Articular chondrocyte of knee joint (primary cell): ENCODE measurements around the gene FGF5. TPM values are rescaled to one million over a fixed set of nuclear protein-coding genes. Genes with fewer than 3 reads are reported as not detected.

Experiments
- total RNA-seq: library from RNA; depleted of rRNA; stranded (reverse); fragments of >200 nt; gene quantifications from 2 replicates; pipeline ENCODE4 v1.2.3, GENCODE V29; 2012

Gene FGF5, protein sequence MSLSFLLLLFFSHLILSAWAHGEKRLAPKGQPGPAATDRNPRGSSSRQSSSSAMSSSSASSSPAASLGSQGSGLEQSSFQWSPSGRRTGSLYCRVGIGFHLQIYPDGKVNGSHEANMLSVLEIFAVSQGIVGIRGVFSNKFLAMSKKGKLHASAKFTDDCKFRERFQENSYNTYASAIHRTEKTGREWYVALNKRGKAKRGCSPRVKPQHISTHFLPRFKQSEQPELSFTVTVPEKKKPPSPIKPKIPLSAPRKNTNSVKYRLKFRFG
- total RNA-seq = 0.26 and 0.76 TPM in 2 replicates

DNA sequence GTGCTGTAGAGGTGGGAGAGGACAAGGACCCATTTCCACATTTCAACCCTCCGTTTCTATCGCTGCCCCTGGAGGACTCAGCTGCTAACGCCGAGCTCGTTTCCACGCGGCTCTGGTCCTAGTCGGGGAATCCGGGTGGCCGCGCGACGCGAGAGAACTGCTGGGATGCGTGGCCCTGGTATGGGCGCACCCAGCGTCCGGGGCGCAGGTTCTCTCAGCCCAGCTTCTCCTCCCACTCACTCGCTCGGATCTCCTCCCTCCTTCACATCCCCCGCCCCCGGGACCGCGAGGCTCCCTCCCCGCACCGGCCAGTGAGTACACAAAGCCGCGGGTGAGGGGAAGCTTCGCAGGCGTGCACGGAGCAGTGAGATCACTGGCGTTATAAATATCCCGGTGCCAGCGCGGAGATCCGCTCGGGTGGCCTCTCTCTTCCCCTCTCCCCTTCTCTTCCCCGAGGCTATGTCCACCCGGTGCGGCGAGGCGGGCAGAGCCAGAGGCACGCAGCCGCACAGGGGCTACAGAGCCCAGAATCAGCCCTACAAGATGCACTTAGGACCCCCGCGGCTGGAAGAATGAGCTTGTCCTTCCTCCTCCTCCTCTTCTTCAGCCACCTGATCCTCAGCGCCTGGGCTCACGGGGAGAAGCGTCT is at the start of gene FGF5:
FGF5 (plus strand) TSS at position 412 of the 649 bp plus-strand sequence; CDS start at position 573, 161 bp downstream.

DNA sequence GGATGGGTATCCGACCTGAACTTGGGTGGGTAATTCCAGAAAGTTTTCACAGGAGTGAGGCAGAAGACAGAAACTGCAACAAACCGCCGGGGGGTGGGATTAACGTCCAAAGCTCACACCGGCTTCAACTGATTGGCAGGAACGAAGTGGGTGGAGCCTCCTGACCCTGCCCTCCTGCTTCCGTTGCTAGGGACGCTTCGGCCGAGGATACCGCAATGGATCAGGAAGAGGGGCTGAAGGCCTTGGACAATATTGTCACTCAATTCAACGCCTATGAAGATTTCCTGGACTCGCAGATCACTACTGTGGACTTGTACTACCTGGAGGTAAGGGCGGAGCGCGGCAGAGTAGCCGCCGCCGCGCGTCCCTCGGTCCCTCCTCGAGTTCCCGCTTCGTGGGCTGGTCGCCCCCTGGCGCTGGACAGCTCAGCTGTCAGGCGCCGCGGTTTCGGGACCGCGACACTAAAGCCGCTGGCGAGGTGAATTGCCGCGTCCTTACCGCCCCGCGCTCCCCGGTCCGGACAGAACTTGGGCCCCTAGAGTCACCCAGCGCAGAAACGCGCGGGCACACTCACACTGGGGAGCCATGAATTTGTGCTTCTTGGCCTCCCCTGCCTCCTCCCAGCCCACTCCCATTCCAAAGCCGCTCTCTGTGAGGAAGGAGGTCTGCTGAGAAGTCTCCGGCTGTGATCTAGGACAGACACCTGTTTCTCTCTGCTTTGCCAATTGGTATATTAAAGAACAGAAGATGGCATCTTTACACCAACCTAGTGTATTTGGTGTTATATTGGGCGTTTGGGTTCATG is 69.3 kb downstream of the FGF5 start, which contains the start of gene CFAP299:
CFAP299 (plus strand) TSS at position 177 of the 805 bp plus-strand sequence.

Other genes with a start within 250 kb of the FGF5 start
- gene ANTXR2, start 193.4 kb upstream of the FGF5 start, total RNA-seq = 87.9 and 105 TPM in 2 replicates
- 3.5 and 6.5 TPM in 2 replicates for gene PRDM8, start 69.2 kb upstream of the FGF5 start, total RNA-seq
- gene CFAP299, start 69.1 kb downstream of the FGF5 start, total RNA-seq = 0.13 TPM in 1 of 2 replicates, not detected in the other